ENCODE measurements around the gene ZNF175.

Gene ZNF175

DNA sequence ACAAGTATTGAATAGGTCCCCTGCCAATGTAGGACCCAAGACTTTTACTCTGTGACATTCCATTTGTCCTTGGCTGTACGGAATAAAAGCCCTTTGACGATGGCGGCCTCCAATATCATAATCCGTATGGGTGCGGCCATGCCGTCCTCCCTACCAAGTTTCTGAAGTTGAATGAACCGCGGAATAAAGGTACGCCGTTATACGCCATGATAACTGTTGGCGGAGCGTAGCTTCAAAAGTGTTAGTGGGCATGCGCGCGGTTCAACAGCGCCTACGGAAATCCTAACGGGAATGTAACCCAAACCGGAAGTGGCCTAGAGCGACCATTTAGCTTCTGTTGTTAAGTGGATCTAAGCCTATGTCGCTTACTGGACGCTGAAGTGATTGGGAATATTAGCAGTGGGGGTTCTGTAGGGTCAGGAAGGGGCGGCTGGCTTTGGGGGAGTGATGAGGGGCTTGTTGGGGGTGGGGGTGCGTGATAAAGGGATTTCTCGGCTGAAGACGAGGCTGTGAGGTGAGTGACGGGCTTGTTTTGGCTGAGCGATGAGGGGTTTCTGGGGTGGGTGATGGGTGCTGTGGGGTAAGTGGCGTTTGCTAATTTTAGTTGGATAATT, at the start of gene ZNF175:
Gene ZNF175 (plus strand): TSS at position 322 of the 614 bp plus-strand sequence. CDS start 2,047 bp downstream, outside the sequence.
- CTCF ChIA-PET: interaction anchor here (1.0 to 1.8 kb wide), 3 partner anchors 57 to 88 kb away, joined by 3 to 4 read pairs (median 3); no protein-coding TSS in a partner anchor
- peak; percentile 74 for DNase-seq (ENCODE audit: low read depth, low spot score)
- H3K4me3 ChIP-seq (ENCODE audit: low read depth, low read length): peak within 1 kb of the TSS; percentile 72

DNA sequence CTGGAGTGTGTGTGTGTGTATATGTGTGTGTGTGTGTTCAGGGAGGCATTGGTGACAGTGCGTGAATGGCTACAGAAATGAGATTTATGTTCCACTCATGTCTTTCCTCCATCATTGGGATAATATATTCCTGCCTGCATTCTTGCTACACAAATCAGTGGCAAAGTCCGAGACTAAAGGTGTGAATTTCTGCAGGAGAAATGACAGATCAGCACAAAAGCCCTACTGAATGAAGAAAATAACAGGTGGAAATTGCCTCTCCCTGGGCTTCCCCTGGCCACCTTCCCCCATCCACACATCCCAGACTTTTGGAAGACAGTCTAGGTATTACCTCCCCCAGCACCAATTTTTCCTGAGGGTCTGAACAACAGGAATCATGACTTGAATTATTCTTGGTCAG, 49.7 kb upstream of the ZNF175 start:
- no peak overlapping the region for H3K4me3 ChIP-seq (ENCODE audit: low read depth, low read length)
- no peak for DNase-seq (ENCODE audit: low read depth, low spot score)
- no peak for TF ChIP-seq CTCF (IDR thresholded peaks at IDR 0.05; ENCODE audit: insufficient read depth, low read length, missing control alignments)
- ChIA-PET CTCF (no interaction called here), POLR2A (no interaction called here)

More for the DNA sequence above, at the start of gene ZNF175:
- POLR2A ChIA-PET: interaction anchor here (0.6 to 1.8 kb wide), 5 partner anchors 89 to 203 kb away, joined by 4 to 6 read pairs (median 5); no protein-coding TSS in a partner anchor
- no peak for TF ChIP-seq CTCF (IDR thresholded peaks at IDR 0.05; ENCODE audit: insufficient read depth, low read length, missing control alignments)

DNA sequence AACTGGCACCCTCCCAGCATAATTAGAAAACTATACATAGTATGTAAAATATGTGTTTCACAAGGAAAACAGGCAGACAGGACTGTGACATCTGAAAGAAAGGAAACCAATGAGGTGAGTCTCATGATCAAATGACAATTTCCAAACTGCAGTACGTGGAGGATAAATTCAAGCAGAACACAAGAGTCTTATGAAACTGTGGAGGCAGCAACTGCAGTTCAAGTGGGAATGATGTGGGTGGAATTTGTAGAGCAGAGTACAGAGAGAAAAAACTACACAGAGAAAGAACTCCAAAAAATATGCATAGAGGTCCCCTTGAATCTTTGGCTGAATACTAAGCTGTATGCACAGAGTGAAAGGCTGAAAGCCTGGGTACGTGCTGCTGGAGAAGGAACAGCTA, 49.3 kb upstream of the ZNF175 start:
- ChIA-PET POLR2A (no interaction called here), CTCF (interaction anchor here (1.0 kb wide), 1 partner anchor 48 kb away, joined by 3 read pairs; no protein-coding TSS in a partner anchor)
- DNase-seq (ENCODE audit: low read depth, low spot score): no peak
- no peak overlapping the region for H3K4me3 ChIP-seq (ENCODE audit: low read depth, low read length)
- TF ChIP-seq CTCF (IDR thresholded peaks at IDR 0.05; ENCODE audit: insufficient read depth, low read length, missing control alignments): no peak

GRCh38 chr19:51524666-51525264, 46.3 kb upstream of the ZNF175 start:
- POLR2A ChIA-PET: no interaction called here
- CTCF ChIA-PET: interaction anchor here (2.2 kb wide), 1 partner anchor 10 kb away, joined by 10 read pairs; no protein-coding TSS in a partner anchor
- TF ChIP-seq CTCF (IDR thresholded peaks at IDR 0.05; ENCODE audit: insufficient read depth, low read length, missing control alignments): no peak
- H3K4me3 ChIP-seq (ENCODE audit: low read depth, low read length): no peak overlapping the region
- DNase-seq (ENCODE audit: low read depth, low spot score): no peak

- ChIA-PET POLR2A (no interaction called here), CTCF (interaction anchor here (2.2 kb wide), 1 partner anchor 11 kb away, joined by 10 read pairs; no protein-coding TSS in a partner anchor)
- DNase-seq (ENCODE audit: low read depth, low spot score): no peak
- no peak overlapping the region for H3K4me3 ChIP-seq (ENCODE audit: low read depth, low read length)
- no peak for TF ChIP-seq CTCF (IDR thresholded peaks at IDR 0.05; ENCODE audit: insufficient read depth, low read length, missing control alignments)
Measured at GRCh38 chr19:51525651-51526050, 45.4 kb upstream of the ZNF175 start.

DNA sequence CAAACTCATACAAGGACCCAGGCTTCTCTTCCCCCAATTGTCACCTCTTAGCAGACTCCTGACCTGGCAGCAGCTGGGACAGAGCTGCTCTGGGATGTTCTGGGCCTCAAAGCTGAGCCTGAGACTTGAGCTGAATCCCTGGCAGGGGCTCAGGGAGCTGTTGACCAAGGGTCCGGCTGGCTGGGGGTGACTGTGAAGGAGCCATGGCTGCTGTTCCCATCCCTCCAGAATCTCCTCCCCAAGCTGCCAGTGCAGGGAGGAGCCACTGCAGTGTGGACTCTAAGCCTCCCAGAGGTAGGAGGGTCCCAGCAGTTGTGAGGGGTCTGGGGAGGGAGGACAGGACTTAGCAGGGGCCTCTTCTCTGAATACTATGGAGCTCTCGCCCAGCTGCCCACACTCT, 41.8 kb upstream of the ZNF175 start:
- DNase-seq (ENCODE audit: low read depth, low spot score): no peak
- POLR2A ChIA-PET: no interaction called here
- no peak overlapping the region for H3K4me3 ChIP-seq (ENCODE audit: low read depth, low read length)
- TF ChIP-seq CTCF (IDR thresholded peaks at IDR 0.05; ENCODE audit: insufficient read depth, low read length, missing control alignments): no peak
- CTCF ChIA-PET: no interaction called here

Data from AG04449 (cell line).